ENCODE data around the gene DCP1A.

DNA sequence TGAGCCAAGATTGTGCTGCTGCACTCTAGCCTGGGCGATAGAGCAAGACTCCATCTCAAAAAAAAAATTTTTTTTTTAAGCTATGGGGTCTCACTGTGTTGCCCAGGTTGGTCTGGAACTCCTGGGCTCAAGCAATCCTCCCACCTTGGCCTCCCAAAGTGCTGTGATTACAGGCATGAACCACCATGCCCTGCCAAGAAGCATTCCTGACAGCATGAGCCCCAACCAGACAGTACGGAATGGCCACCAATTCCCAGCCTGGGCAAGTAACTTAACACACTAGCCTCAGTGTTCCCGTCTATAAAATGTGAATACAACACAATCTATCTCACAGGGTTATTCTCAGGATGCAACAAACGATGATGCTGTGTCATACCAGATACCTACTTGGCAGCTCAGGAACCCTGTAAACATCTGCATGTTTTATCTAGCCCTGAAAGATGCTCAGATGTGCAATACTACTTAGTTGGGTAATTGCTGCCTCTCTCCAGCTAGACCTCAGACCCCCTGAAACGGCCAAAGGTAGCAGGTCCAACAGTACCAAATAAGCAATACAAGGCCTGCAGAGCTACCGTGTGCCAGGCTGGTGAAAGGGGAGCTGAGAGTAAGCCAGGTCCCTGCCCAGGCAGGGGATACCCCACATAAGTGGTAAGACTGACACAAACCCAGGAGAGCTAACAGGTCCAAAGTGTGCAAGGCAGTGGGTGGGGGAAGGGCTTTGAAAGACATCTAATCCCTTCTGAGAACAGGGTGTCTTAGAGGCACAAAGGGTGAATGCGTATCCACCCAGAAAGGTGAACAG lies 93.4 kb downstream of the DCP1A start:
- TF ChIP-seq, protein P1, sequence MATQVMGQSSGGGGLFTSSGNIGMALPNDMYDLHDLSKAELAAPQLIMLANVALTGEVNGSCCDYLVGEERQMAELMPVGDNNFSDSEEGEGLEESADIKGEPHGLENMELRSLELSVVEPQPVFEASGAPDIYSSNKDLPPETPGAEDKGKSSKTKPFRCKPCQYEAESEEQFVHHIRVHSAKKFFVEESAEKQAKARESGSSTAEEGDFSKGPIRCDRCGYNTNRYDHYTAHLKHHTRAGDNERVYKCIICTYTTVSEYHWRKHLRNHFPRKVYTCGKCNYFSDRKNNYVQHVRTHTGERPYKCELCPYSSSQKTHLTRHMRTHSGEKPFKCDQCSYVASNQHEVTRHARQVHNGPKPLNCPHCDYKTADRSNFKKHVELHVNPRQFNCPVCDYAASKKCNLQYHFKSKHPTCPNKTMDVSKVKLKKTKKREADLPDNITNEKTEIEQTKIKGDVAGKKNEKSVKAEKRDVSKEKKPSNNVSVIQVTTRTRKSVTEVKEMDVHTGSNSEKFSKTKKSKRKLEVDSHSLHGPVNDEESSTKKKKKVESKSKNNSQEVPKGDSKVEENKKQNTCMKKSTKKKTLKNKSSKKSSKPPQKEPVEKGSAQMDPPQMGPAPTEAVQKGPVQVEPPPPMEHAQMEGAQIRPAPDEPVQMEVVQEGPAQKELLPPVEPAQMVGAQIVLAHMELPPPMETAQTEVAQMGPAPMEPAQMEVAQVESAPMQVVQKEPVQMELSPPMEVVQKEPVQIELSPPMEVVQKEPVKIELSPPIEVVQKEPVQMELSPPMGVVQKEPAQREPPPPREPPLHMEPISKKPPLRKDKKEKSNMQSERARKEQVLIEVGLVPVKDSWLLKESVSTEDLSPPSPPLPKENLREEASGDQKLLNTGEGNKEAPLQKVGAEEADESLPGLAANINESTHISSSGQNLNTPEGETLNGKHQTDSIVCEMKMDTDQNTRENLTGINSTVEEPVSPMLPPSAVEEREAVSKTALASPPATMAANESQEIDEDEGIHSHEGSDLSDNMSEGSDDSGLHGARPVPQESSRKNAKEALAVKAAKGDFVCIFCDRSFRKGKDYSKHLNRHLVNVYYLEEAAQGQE (IDR thresholded peaks at IDR 0.05; ENCODE audit: insufficient read depth in 1 of 2, low read depth in 2 of 2, low read length in 2 of 2): no peak
- TF ChIP-seq TAF1 (IDR thresholded peaks at IDR 0.05; ENCODE audit: borderline replicate concordance, insufficient read depth, low read length) (no peak), POLR2AphosphoS5 (IDR thresholded peaks at IDR 0.05; ENCODE audit: low read depth, low read length) (no peak; the same call in 1 of the 2 replicates), FOXP2 (optimal IDR thresholded peaks at IDR 0.05; ENCODE audit: borderline replicate concordance, extremely low read depth, extremely low read length, insufficient read depth) (no peak), SIN3A (IDR thresholded peaks at IDR 0.05; ENCODE audit: borderline replicate concordance, insufficient read depth, low read length) (no peak)

All from PFSK-1 (cell line).